ENCODE results near the gene ATP2A2.

The ATP2A2 gene

DNA sequence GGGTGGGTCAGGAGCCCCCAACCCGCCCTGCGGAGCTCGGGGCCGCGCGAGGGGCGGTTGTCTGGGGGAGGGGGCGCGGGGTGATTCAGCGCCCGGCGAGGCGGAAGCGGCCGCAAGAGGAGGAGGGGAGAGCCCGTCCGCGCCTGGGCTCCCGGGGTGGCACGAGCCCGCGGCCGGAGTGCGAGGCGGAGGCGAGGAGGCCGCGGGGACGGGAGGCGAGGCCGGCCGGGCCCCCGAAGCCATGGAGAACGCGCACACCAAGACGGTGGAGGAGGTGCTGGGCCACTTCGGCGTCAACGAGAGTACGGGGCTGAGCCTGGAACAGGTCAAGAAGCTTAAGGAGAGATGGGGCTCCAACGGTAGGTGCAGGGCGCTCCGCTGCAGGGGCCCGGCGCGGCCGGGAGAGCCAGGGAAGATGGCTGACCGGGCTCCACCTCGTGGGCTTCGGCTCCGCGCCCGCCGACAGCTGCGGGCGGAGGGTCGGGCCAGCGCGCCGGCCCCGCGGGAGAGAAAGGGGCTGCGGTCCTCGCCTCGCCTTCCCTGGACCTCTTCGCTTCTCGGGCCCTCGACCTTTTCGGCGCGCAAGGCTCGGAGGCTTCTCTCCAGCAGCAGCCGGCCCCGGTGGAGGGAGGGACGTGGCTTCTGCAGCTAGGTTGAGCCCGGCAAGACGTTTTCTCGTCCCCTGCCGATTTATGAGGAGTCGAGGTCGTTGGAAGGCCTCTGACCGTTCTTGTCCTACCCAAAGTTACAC, 677 bp downstream of the ATP2A2 start:
- Histone ChIP-seq H3K4me1 (peaks cover 12% of the 10 kb centered on the region), H3K79me2 (peaks cover 24% of the 10 kb centered on the region), H3K36me3 (ENCODE audit: control insufficient read depth, insufficient read depth, low read length) (no peaks in the 10 kb centered on the region), H3K9me3 (ENCODE audit: control insufficient read depth, low read length) (no peaks in the 10 kb centered on the region), H3K9ac (peak overlapping the region; percentile 64), H2AFZ (peak overlapping the region; percentile 87), H3K4me2 (ENCODE audit: low read length) (peak overlapping the region; percentile 95), H3K4me3 (ENCODE audit: low read depth, low read length) (peak overlapping the region; percentile 68), H3K27me3 (ENCODE audit: control insufficient read depth, insufficient read depth, low read length) (no peaks in the 10 kb centered on the region), H3K27ac (peak overlapping the region; percentile 83)
- TF ChIP-seq, protein P1, sequence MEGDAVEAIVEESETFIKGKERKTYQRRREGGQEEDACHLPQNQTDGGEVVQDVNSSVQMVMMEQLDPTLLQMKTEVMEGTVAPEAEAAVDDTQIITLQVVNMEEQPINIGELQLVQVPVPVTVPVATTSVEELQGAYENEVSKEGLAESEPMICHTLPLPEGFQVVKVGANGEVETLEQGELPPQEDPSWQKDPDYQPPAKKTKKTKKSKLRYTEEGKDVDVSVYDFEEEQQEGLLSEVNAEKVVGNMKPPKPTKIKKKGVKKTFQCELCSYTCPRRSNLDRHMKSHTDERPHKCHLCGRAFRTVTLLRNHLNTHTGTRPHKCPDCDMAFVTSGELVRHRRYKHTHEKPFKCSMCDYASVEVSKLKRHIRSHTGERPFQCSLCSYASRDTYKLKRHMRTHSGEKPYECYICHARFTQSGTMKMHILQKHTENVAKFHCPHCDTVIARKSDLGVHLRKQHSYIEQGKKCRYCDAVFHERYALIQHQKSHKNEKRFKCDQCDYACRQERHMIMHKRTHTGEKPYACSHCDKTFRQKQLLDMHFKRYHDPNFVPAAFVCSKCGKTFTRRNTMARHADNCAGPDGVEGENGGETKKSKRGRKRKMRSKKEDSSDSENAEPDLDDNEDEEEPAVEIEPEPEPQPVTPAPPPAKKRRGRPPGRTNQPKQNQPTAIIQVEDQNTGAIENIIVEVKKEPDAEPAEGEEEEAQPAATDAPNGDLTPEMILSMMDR (IDR thresholded peaks at IDR 0.05), result no peak

DNA sequence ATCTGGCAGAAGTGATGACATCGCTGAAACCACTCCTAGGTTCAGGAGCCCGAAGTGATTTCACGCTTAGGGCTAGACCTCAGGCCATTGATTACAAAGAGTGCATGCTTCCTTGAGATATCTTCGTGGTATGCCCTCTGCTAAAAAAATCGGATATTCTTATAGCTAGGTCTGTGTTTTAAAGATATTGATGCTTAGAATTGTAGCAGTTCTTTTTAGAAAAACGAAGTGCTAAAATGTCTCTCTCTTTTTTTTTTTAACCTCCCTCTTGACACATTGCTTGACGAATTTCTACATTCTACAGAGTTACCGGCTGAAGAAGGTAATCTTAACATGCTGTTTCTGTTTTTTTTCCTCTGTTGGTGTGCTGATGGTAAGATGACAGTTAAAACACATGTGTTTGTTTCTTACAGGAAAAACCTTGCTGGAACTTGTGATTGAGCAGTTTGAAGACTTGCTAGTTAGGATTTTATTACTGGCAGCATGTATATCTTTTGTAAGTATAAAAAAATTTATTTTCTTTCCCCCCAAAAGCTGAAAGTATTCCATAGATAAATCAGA, 1.3 kb downstream of the ATP2A2 start:
- H3K4me2 ChIP-seq (ENCODE audit: low read length), result peak overlapping the region; percentile 95
- H3K9ac ChIP-seq, result peak overlapping the region; percentile 64
- H3K4me1 ChIP-seq, result peaks cover 12% of the 10 kb centered on the region
- H2AFZ ChIP-seq, result peak overlapping the region; percentile 87
- no peaks in the 10 kb centered on the region for H3K9me3 ChIP-seq (ENCODE audit: control insufficient read depth, low read length)
- peaks cover 31% of the 10 kb centered on the region for H3K79me2 ChIP-seq
- H3K36me3 ChIP-seq (ENCODE audit: control insufficient read depth, insufficient read depth, low read length), result no peaks in the 10 kb centered on the region
- no peaks in the 10 kb centered on the region for H3K27me3 ChIP-seq (ENCODE audit: control insufficient read depth, insufficient read depth, low read length)
- H3K4me3 ChIP-seq (ENCODE audit: low read depth, low read length), result peak overlapping the region; percentile 68
- peak overlapping the region; percentile 83 for H3K27ac ChIP-seq
- TF ChIP-seq, protein P1 (IDR thresholded peaks at IDR 0.05), result no peak

DNA sequence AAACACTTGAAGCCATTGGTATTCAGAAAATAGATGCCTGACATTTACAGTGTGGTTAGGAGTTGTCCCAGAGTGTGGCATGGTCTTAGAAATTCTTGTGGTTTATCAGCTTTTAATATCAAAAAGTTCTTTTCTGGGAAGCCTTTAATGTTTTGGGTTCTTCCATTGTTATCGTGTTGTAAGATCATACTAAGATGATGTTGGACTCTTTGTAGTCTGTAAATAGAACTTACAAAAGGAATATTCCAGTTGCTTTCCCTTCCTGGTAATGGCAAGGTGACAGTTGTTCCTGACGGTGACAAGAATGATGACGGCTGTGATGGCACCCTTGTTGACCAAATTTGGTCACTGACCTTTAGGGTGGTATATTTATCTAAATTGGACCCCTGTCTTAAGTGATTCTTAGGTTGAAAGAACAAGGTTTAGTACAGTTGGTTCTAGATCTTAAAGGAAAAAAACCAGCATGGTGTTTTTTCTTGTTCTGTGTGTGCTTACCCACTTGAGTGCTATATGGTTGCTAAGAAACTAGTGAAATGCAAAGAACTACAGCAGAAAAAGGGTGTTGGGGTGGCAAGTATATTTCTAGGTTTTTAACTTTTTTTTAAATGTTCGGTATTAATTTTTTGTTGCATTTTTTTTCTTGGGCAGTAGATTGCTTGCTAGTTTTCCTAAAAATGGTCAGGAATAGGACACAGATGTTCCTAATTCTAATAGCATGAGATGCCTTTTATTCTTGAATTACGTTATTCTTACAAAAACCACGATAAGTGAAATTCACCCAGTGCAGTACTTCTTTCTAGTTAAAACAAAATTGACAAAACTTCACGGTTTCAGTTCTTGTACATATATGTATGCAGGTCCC, 2.1 kb downstream of the ATP2A2 start:
- no peak overlapping the region for H2AFZ ChIP-seq
- H3K4me1 ChIP-seq, result peaks cover 12% of the 10 kb centered on the region
- H3K27me3 ChIP-seq (ENCODE audit: control insufficient read depth, insufficient read depth, low read length), result no peaks in the 10 kb centered on the region
- no peaks in the 10 kb centered on the region for H3K36me3 ChIP-seq (ENCODE audit: control insufficient read depth, insufficient read depth, low read length)
- peak overlapping the region; percentile 95 for H3K4me2 ChIP-seq (ENCODE audit: low read length)
- H3K27ac ChIP-seq, result peak overlapping the region; percentile 83
- TF ChIP-seq, protein P1 (IDR thresholded peaks at IDR 0.05), result no peak
- H3K9me3 ChIP-seq (ENCODE audit: control insufficient read depth, low read length), result no peaks in the 10 kb centered on the region
- H3K9ac ChIP-seq, result no peak overlapping the region
- H3K79me2 ChIP-seq, result peaks cover 38% of the 10 kb centered on the region
- H3K4me3 ChIP-seq (ENCODE audit: low read depth, low read length), result peak overlapping the region; percentile 68

DNA sequence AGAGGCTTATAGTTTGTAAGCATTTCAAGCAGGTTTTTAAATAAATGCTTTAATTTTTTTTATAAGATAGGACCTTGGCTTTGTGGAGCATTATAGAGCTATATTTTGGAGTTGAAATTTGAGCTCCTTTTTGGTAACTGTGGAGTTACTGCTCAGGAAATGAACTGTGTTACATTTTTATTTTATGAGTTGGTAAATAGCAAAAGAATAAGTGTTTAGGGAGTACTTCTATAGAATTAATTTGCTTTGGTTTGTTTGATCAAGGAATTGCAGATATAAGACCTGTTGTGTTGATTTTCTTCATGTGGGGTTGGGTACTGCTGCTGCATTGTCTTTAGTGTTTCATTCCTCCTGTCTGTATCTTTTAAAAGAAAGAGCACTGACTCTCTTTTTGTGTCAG, 3.5 kb downstream of the ATP2A2 start:
- Histone ChIP-seq H2AFZ (no peak overlapping the region), H3K9me3 (ENCODE audit: control insufficient read depth, low read length) (no peaks in the 10 kb centered on the region), H3K4me3 (ENCODE audit: low read depth, low read length) (no peak overlapping the region), H3K27me3 (ENCODE audit: control insufficient read depth, insufficient read depth, low read length) (no peaks in the 10 kb centered on the region), H3K36me3 (ENCODE audit: control insufficient read depth, insufficient read depth, low read length) (no peaks in the 10 kb centered on the region), H3K27ac (no peak overlapping the region), H3K4me2 (ENCODE audit: low read length) (no peak overlapping the region), H3K79me2 (peaks cover 44% of the 10 kb centered on the region), H3K9ac (no peak overlapping the region), H3K4me1 (peaks cover 12% of the 10 kb centered on the region)
- TF ChIP-seq, protein P1 (IDR thresholded peaks at IDR 0.05), result no peak
